Uterus (tissue), 2 donors: Measurements from ENCODE around the gene STAC.

ENCODE experiments used
- POLR2A ChIP-seq, 2 donors: fragments of 450-650 bp; IDR thresholded peaks; one replicate each; pipeline ENCODE4 v1.6.1; 2016; ENCODE audit warnings: antibody characterized with exemption in 2 of 2, mild to moderate bottlenecking in 1 of 2, moderate library complexity in 1 of 2
- TF ChIP-seq, protein P1 (sequence below), 4 experiments: fragments of 200-600 bp in 2 of 4; fragments of 450-650 bp in 2 of 4; sonication (generic) in 2 of 4; IDR thresholded peaks; one replicate each; pipeline ENCODE4 v1.5.1; 2016 to 2019; ENCODE audit warnings: antibody characterized with exemption in 4 of 4, mild to moderate bottlenecking in 2 of 4, moderate library complexity in 1 of 4

DNA sequence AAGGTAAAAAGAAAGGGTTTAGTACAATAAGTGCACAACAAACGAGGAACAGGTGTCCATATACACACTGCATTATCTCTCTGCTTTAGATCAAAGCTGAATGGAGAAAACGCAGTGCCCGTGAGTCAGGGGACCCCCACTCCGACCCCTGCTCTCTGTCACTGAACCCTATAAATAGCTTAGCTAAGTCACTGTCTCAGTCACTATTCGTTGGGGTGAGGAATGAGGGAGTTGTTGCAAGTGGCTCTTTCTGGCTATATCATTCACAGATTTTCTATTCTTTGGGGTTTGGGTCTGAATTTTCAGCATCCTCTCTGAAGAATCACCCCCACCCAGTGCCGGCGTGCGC, 458 bp upstream of the STAC start:
- TF ChIP-seq, protein P1, sequence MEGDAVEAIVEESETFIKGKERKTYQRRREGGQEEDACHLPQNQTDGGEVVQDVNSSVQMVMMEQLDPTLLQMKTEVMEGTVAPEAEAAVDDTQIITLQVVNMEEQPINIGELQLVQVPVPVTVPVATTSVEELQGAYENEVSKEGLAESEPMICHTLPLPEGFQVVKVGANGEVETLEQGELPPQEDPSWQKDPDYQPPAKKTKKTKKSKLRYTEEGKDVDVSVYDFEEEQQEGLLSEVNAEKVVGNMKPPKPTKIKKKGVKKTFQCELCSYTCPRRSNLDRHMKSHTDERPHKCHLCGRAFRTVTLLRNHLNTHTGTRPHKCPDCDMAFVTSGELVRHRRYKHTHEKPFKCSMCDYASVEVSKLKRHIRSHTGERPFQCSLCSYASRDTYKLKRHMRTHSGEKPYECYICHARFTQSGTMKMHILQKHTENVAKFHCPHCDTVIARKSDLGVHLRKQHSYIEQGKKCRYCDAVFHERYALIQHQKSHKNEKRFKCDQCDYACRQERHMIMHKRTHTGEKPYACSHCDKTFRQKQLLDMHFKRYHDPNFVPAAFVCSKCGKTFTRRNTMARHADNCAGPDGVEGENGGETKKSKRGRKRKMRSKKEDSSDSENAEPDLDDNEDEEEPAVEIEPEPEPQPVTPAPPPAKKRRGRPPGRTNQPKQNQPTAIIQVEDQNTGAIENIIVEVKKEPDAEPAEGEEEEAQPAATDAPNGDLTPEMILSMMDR (IDR thresholded peaks at IDR 0.05) = no peak
- TF ChIP-seq POLR2A (IDR thresholded peaks at IDR 0.05) = no peak
